PFSK-1 (cell line): ENCODE measurements around the gene EGFL6. TPM values are rescaled to one million over a fixed set of nuclear protein-coding genes. Genes with fewer than 3 reads are reported as not detected.

Experiments used
- FOXP2 ChIP-seq: optimal IDR thresholded peaks from 2 replicates; pipeline ENCODE3; 2011; ENCODE audit warnings: borderline replicate concordance, control low read depth, inconsistent platforms; ENCODE audit not compliant: insufficient read depth; ENCODE audit errors: extremely low read length, extremely low read depth
- POLR2AphosphoS5 ChIP-seq: IDR thresholded peaks from 2 replicates; pipeline ENCODE4 v1.6.1; 2012; ENCODE audit warnings: low read depth, mild to moderate bottlenecking, control low read depth, low read length, moderate library complexity
- SIN3A ChIP-seq: IDR thresholded peaks from 2 replicates; pipeline ENCODE4 v1.6.1; 2012; ENCODE audit warnings: mild to moderate bottlenecking, low read length, moderate library complexity, borderline replicate concordance; ENCODE audit not compliant: insufficient read depth
- TAF1 ChIP-seq: IDR thresholded peaks from 2 replicates; pipeline ENCODE4 v1.6.1; 2012; ENCODE audit warnings: low read length, control low read depth, borderline replicate concordance; ENCODE audit not compliant: insufficient read depth
- polyA plus RNA-seq: library from polyadenylated mRNA; unstranded; fragments of >200 nt; gene quantifications from one replicate; pipeline ENCODE4 v1.2.1, GENCODE V29; 2012; ENCODE audit warnings: low read depth, missing spikeins; ENCODE audit not compliant: insufficient read length
- TF ChIP-seq, protein P1 (sequence below), 2 experiments: IDR thresholded peaks; 2 replicates each; pipeline versions ENCODE4 v1.6.1 to v1.8.0; 2011 to 2012; ENCODE audit warnings: low read depth in 2 of 2, low read length in 2 of 2, control low read depth in 1 of 2, inconsistent platforms in 1 of 2, mild to moderate bottlenecking in 1 of 2, moderate library complexity in 1 of 2; ENCODE audit not compliant: insufficient read depth in 1 of 2

The EGFL6 gene
- polyA plus RNA-seq: not detected

DNA sequence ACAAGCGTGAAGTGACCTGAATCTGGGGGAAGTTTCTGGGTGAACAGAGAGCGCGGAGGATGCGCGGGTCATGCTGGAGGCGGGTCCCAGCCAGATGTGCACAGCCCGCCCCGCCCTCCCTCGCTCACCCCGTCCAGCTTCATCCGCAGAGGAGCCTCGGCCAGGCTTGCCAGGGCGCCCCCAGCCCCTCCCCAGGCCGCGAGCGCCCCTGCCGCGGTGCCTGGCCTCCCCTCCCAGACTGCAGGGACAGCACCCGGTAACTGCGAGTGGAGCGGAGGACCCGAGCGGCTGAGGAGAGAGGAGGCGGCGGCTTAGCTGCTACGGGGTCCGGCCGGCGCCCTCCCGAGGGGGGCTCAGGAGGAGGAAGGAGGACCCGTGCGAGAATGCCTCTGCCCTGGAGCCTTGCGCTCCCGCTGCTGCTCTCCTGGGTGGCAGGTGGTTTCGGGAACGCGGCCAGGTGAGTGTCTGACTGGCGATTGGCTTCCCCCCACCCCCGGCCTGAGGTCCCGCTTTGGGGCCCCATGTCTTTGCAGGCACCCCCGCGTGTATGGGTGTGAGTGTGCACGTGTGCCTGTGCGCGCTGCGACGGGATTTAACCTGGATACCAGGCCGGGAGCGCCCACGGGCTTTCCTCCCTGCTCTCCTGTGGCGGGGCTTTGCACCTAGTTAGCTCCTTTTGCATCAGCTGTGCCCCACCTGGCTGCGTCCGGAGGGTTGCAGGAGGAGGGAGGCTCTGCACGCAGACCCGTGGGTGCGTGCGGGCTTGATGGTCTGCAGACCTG, at the start of gene EGFL6:
TSS of gene EGFL6 (plus strand) at position 123 of the 782 bp plus-strand sequence. CDS start at position 384, 261 bp downstream.
- TF ChIP-seq, protein P1, sequence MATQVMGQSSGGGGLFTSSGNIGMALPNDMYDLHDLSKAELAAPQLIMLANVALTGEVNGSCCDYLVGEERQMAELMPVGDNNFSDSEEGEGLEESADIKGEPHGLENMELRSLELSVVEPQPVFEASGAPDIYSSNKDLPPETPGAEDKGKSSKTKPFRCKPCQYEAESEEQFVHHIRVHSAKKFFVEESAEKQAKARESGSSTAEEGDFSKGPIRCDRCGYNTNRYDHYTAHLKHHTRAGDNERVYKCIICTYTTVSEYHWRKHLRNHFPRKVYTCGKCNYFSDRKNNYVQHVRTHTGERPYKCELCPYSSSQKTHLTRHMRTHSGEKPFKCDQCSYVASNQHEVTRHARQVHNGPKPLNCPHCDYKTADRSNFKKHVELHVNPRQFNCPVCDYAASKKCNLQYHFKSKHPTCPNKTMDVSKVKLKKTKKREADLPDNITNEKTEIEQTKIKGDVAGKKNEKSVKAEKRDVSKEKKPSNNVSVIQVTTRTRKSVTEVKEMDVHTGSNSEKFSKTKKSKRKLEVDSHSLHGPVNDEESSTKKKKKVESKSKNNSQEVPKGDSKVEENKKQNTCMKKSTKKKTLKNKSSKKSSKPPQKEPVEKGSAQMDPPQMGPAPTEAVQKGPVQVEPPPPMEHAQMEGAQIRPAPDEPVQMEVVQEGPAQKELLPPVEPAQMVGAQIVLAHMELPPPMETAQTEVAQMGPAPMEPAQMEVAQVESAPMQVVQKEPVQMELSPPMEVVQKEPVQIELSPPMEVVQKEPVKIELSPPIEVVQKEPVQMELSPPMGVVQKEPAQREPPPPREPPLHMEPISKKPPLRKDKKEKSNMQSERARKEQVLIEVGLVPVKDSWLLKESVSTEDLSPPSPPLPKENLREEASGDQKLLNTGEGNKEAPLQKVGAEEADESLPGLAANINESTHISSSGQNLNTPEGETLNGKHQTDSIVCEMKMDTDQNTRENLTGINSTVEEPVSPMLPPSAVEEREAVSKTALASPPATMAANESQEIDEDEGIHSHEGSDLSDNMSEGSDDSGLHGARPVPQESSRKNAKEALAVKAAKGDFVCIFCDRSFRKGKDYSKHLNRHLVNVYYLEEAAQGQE (IDR thresholded peaks at IDR 0.05; ENCODE audit: insufficient read depth in 1 of 2, low read depth in 2 of 2, low read length in 2 of 2): no peak
- no peak for TF ChIP-seq FOXP2
- no peak for TF ChIP-seq SIN3A
- no peak for TF ChIP-seq TAF1
- no peak for TF ChIP-seq POLR2AphosphoS5

- TF ChIP-seq FOXP2 (no peak), POLR2AphosphoS5 (no peak), TAF1 (no peak), SIN3A (no peak)
- TF ChIP-seq, protein P1 (IDR thresholded peaks at IDR 0.05; ENCODE audit: insufficient read depth in 1 of 2, low read depth in 2 of 2, low read length in 2 of 2): no peak
Observed at GRCh38 chrX:13520351-13520750, 49.0 kb upstream of the EGFL6 start.

DNA sequence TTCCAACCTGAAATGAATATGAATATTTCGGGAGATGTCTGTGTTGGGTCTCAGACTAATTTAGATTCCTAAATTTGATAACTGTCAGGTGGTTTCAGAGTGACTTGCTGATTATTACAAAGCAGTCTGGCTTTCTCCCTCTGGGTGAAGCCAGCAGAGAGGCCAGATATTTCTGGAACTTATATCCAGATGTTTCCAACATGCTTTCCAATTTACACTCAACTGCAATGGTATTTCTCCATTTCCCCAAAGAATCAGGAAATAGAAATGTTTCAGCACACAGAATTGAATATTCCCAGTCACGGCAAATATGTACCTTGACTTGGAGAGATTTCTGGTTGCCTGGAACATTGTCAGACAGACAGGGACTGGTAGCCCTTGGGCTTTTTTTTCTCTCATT, 48.5 kb upstream of the EGFL6 start:
- TF ChIP-seq POLR2AphosphoS5 (no peak), FOXP2 (no peak), SIN3A (no peak), TAF1 (no peak)
- TF ChIP-seq, protein P1 (IDR thresholded peaks at IDR 0.05; ENCODE audit: insufficient read depth in 1 of 2, low read depth in 2 of 2, low read length in 2 of 2): no peak

GRCh38 chrX:13522811-13523210, 46.6 kb upstream of the EGFL6 start:
- TF ChIP-seq POLR2AphosphoS5 (no peak), FOXP2 (no peak), SIN3A (no peak), TAF1 (no peak)
- TF ChIP-seq, protein P1 (IDR thresholded peaks at IDR 0.05; ENCODE audit: insufficient read depth in 1 of 2, low read depth in 2 of 2, low read length in 2 of 2): no peak
